Osteoblast (primary cell): ENCODE results near the gene SLC11A1. TPM values are rescaled to one million over a fixed set of nuclear protein-coding genes. Genes with fewer than 3 reads are reported as not detected.
A peak's percentile ranks its signal among the peaks of the same experiment; 100 is the strongest.

Source experiments
- DNase-seq: peaks from one replicate; pipeline ENCODE4 v3.0.0; 2011; ENCODE audit warnings: low spot score, mixed read lengths; ENCODE audit not compliant: insufficient read length; ENCODE audit errors: missing footprints
- H2AFZ ChIP-seq: 2 replicates; pipeline ENCODE4 v1.6.0; 2011; ENCODE audit warnings: mild to moderate bottlenecking, low read length
- H3K27ac ChIP-seq: 2 replicates; pipeline ENCODE4 v1.5.1; 2011; ENCODE audit warnings: mild to moderate bottlenecking, low read depth, low read length, moderate library complexity
- H3K27me3 ChIP-seq: 2 replicates; pipeline ENCODE4 v1.6.0; 2012; ENCODE audit warnings: mild to moderate bottlenecking, control low read depth, inconsistent platforms, low read length, moderate library complexity; ENCODE audit not compliant: insufficient read depth
- H3K36me3 ChIP-seq: 2 replicates; pipeline ENCODE4 v1.5.1; 2011; ENCODE audit warnings: mild to moderate bottlenecking, low read length, control low read depth, moderate library complexity; ENCODE audit not compliant: insufficient read depth
- H3K4me1 ChIP-seq: 2 replicates; pipeline ENCODE4 v1.5.1; 2011; ENCODE audit warnings: mild to moderate bottlenecking, low read length, control low read depth, moderate library complexity; ENCODE audit not compliant: insufficient read depth
- H3K4me2 ChIP-seq: 2 replicates; pipeline ENCODE4 v1.6.0; 2011; ENCODE audit warnings: mild to moderate bottlenecking, low read length; ENCODE audit not compliant: insufficient read depth
- H3K4me3 ChIP-seq: fragments of 200-600 bp; sonication (generic); 3 replicates; pipeline ENCODE4 v1.5.1; 2012; ENCODE audit warnings: mild to moderate bottlenecking, low read length, inconsistent platforms; ENCODE audit not compliant: insufficient read depth
- H3K79me2 ChIP-seq: 2 replicates; pipeline ENCODE4 v1.6.0; 2012; ENCODE audit warnings: mild to moderate bottlenecking, low read length, control low read depth, inconsistent platforms; ENCODE audit not compliant: insufficient read depth
- H3K9me3 ChIP-seq: 2 replicates; pipeline ENCODE4 v1.5.1; 2011; ENCODE audit warnings: low read depth, low read length, control low read depth
- H4K20me1 ChIP-seq: 2 replicates; pipeline ENCODE4 v1.6.0; 2012; ENCODE audit warnings: mild to moderate bottlenecking, low read length, control low read depth; ENCODE audit not compliant: insufficient read depth
- CTCF ChIP-seq: IDR thresholded peaks from 2 replicates; pipeline ENCODE4 v1.5.1; 2011; ENCODE audit warnings: mild to moderate bottlenecking, low read depth, low read length, moderate library complexity; ENCODE audit errors: extremely low read depth
- total RNA-seq: library from RNA; depleted of rRNA; stranded (reverse); fragments of >200 nt; gene quantifications from 2 replicates; pipeline ENCODE4 v1.2.3, GENCODE V29; 2012

SLC11A1 gene
- total RNA-seq, 1 donor, result 0.36 TPM

DNA sequence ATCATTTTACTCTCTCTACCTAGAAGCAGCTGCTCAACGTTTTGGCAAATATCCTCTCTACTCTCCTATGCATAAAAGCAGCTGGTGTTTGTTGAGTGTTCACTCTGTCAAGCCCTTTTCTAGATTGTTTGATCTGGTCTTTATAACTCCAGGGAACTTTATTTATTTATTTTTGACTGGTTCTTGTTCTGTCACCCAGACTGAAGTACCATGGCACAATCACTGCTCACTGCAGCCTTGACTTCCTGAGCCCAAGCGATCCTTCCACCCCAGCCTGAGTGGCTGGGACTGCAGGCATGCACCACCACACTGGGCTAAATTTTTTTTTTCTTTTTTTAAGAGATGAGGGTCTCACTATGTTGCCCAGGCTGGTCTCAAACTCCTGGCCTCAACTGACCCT, 12.7 kb upstream of the SLC11A1 start:
- no peak overlapping the region for H2AFZ ChIP-seq

DNA sequence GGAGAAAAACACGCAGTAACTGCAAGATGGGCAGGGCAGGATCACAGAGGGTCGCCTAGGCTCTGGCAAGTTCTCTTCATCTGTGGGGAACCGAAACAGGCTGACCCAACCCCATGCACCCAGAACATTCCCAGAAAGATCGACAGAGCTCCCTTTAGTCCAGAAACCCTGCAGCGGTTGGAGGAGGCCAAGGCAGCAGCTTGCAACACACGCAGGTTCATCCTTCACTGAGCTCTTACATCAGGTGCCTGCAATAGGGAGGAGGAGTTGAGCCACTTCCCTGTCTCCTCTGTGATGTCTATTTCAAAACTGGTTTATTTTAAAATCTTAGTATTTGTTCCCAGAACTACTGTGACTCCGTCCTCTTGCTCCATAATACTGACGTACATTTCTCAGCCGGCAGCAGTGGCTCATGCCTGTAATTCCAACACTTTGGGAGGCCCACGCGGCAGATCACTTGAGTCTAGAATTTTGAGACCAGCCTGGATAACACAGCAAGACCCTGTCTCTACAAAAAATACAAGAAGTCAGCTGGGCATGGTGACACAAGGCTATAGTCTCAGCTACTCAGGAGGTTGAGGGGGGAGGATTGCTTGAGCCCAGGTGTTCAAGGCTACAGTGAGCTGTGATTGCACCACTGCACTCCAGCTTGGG, 11.5 kb upstream of the SLC11A1 start:
- Histone ChIP-seq H3K4me3 (no peak overlapping the region), H4K20me1 (no peaks in the 10 kb centered on the region), H3K27me3 (no peaks in the 10 kb centered on the region), H3K36me3 (no peaks in the 10 kb centered on the region), H3K79me2 (no peaks in the 10 kb centered on the region), H3K9me3 (no peaks in the 10 kb centered on the region), H2AFZ (no peak overlapping the region), H3K27ac (peak overlapping the region; percentile 48), H3K4me2 (no peak overlapping the region), H3K4me1 (peaks cover 6% of the 10 kb centered on the region)
- TF ChIP-seq CTCF, result no peak
- peak; percentile 77 for DNase-seq

More for the DNA sequence above, 12.7 kb upstream of the SLC11A1 start:
- Histone ChIP-seq H3K27me3 (no peaks in the 10 kb centered on the region), H3K79me2 (no peaks in the 10 kb centered on the region), H4K20me1 (no peaks in the 10 kb centered on the region), H3K4me1 (peaks cover 6% of the 10 kb centered on the region), H3K9me3 (no peaks in the 10 kb centered on the region), H3K4me2 (no peak overlapping the region), H3K36me3 (no peaks in the 10 kb centered on the region), H3K27ac (no peak overlapping the region), H3K4me3 (no peak overlapping the region)
- TF ChIP-seq CTCF, result no peak
- DNase-seq, result peak; percentile 22

GRCh38 chr2:218371983-218372350, 10.1 kb upstream of the SLC11A1 start:
- no peak overlapping the region for H3K4me2 ChIP-seq
- H3K9me3 ChIP-seq, result no peaks in the 10 kb centered on the region
- no peak for TF ChIP-seq CTCF
- H2AFZ ChIP-seq, result no peak overlapping the region
- no peaks in the 10 kb centered on the region for H3K36me3 ChIP-seq
- H3K4me3 ChIP-seq, result no peak overlapping the region
- no peaks in the 10 kb centered on the region for H3K27me3 ChIP-seq
- peaks cover 6% of the 10 kb centered on the region for H3K4me1 ChIP-seq
- DNase-seq, result no peak
- H4K20me1 ChIP-seq, result no peaks in the 10 kb centered on the region
- H3K79me2 ChIP-seq, result no peaks in the 10 kb centered on the region
- no peak overlapping the region for H3K27ac ChIP-seq

GRCh38 chr2:218374795-218375194, 7.3 kb upstream of the SLC11A1 start:
- DNase-seq, result no peak
- Histone ChIP-seq H3K4me2 (no peak overlapping the region), H2AFZ (no peak overlapping the region), H3K4me3 (no peak overlapping the region), H3K4me1 (peaks cover 6% of the 10 kb centered on the region), H3K9me3 (no peaks in the 10 kb centered on the region), H3K36me3 (no peaks in the 10 kb centered on the region), H3K27ac (no peak overlapping the region), H3K79me2 (no peaks in the 10 kb centered on the region), H4K20me1 (no peaks in the 10 kb centered on the region), H3K27me3 (peaks cover 4% of the 10 kb centered on the region)
- no peak for TF ChIP-seq CTCF
